GM21367 (cell line): ENCODE measurements around the gene RRP1.

Experiments used
- ATAC-seq: cut with Tn5 transposase; IDR thresholded peaks from one replicate; pipeline ENCODE4 v1.9.1; 2021; ENCODE audit not compliant: unreplicated experiment

The RRP1 gene

DNA sequence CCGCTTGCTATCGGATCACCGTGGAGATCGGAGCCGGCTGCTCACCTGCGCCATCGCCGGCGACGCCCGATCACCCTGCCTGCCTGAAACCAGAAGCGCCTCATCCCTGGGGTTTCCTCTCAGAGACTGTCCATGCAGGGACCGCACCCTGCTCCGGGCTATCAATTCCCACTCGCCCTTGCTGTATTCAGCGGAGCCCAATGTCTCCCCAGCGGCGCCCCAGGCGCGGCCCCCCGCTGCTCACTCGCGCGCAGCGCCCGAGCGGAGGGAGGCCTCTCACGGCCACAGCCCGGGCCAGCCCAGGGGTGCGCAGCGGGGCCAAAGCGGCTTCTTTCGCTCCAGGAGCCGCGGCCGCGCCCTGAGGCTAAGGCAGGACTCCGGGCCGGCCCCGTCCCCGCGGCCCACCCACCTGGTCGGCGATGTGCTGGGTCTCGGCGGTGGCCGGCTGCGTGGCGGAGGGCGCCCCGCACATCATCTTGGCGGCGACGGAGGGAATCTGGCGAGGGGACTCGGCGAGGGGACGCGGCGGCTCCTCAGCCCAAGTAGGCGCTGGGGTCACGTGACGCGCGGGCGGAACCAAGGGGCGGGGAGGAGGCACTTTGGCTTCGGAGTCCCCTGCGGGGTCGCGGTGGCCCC lies 13.5 kb upstream of the RRP1 start, which contains the start of gene CSTB:
CSTB (minus strand) TSS at position 514 of the 636 bp plus-strand sequence; CDS start at position 475, 39 bp downstream.
- peak; percentile 61 for ATAC-seq

DNA sequence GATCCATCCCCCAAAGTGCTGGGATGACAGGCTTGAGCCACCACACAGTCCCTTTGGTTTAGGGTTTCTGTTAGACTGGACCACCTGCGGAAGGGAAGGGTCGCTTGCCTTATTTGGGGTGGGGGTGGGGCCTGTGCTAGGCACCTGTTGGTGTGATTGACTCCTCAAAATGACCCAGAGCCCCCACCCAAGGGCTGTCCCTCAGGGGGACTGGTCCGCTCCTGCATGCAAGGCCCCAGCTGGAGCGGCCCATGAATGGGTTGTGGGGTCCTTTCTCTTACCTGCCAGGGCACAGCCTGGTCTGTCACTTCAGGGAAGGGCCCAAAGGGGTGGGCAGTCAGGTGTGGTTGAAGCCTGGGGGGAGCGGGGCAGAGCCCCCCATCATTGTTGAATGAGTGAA lies 11.4 kb upstream of the RRP1 start:
- ATAC-seq: no peak

DNA sequence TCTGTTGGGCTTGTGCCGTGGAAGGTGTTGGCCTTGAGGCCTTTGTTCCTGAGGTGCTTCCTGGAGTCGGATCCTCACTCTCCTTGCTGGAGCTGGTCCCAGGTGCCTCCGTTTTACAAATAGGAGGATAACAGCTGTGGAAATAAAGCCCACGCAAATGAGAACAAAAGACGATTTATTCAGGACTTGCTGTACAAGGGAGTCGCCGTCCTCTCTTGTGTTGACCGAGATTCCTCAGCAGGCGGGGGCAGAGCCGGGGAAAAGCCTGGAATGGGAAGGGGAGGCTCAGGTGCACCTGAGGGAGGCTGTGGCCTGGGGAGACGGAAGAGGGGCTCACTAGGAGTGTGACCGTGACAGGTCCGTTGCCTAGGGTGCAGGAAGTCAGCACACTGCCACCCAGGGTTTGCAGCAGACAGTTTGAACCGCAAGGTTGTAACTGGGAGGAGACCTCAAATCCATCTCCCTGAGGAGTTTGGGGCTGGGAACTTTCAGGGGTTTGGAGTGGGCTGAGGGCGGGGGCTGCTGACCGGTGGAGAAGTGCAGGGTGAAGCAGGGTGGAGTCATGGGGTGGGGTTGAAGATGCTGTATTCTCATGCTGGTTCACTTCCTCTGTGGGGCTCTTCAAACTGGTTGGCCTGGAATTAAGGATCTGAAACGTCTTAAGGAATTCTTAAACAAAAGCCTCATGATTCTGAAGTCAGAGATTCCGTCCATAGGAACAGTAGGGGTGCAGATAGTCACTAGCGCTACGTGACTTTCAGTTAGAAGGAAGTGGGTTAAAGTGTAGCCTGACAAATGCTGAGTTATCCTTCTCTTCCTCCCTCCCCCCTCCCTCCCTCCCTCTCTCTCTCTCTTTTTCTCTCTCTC lies 10.7 kb upstream of the RRP1 start:
- no peak for ATAC-seq

DNA sequence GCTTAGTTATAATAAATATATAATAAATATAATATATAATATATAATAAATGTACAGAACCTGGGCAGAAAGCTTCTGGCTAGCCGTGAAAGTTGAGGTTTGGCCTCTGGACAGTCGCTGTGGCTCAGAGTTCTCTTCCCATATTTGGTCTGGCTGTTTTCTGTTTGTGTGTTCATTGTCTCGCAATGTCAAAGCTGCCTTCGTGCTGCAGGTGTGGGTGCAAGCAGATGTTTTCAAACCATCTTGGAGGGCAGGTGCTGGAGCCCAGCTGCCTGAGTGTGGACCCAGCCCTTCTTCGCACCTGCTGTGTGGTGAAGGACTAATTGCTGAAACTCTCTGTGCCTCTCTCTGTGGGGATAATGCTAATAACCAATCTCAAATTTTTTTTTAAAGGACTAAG lies 9.7 kb upstream of the RRP1 start:
- ATAC-seq: no peak

DNA sequence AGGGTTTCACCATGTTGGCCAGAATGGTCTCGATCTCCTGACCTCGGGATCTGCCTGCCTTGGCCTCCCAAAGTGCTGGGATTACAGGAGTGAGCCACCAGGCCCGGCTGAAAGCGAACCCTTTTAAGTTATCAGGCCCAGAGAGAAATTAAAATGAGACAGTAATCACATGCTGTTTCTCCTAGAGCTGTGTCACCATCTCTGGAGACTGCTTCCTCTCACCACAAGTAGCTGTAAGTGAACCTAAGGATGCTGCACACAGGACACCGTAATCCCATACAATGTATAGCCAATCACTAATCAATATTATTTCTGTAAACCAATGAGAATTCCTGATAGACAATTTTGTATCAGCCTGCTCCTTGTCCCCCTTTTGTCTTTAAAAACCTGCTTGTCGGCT lies 7.5 kb upstream of the RRP1 start:
- ATAC-seq: no peak

DNA sequence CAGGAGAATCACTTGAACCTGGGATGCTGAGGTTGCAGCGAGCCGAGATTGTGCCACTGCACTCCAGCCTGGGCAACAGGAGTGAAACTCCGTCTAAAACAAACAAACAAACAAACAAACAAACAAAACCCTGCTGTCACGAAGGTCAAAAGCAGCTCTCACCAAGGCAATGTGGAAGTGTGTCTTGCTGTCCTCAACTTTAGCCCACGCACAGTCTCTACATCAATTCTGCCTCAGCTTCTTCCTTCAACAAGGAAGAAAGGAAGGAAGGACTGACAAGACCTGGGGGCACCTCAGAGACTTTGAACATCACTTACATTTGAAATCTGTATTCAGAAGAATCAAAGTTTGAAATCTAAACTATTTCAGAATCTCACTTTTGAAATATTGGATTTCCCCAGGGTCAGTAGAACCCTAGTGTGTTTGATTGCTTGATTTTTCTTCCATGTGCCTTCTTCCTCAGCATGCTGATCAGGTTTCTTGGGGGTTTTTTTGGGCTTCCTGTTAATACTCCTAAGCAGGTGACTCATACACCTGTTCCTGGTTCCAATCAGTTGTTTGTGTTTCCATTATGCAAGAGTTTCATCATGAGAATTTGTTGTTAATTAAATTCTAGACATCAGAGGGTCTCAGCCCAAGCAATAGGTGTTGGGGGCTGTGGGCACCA lies 6.8 kb upstream of the RRP1 start:
- no peak for ATAC-seq

DNA sequence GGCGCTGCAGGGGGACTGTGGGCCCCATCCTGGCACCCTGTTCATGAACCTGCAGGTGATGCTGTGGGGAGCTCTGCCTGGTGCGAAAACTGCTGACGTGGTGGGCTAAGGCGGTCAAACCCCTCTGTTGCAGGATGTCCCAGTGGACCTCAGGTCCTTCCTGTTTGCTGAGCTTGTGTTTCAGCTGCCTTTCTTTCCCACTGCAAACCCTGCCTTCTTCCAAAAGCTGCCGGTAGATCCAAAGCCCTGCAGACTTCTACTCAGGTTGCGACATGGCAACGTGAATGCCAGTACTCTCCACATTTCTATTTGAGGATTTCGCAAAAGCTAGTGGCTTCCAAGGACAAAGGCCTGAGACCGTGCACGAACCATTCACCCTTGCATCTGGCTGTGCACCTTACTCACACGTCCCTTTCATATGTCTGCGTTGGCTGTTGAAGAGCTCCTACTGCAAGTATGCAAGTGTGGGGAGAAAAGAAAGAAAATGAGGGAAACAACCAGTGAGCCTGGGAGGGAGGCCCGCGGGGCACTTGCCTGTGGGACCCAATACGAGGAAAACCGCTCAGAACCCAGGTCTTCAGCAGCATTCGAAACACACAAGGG lies 6.2 kb upstream of the RRP1 start:
- ATAC-seq: no peak

DNA sequence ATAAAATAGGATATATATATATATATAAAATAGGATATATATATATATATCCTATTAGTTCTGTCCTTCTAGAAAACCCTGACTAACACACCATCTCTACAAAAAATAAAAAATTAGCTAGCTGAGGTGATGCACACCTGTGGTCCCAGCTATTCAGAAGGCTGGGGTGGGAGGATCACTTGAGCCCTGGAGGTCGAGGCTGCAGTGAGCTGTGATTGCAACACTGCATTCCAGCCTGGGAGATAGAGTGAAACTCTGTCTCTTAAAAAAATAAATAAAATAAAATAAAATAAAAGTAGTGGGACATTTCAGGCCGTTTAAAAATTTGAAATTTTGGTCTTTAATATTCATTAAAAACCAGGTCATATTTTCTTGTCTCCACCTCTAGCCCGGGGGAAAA lies 4.2 kb upstream of the RRP1 start:
- ATAC-seq: no peak

DNA sequence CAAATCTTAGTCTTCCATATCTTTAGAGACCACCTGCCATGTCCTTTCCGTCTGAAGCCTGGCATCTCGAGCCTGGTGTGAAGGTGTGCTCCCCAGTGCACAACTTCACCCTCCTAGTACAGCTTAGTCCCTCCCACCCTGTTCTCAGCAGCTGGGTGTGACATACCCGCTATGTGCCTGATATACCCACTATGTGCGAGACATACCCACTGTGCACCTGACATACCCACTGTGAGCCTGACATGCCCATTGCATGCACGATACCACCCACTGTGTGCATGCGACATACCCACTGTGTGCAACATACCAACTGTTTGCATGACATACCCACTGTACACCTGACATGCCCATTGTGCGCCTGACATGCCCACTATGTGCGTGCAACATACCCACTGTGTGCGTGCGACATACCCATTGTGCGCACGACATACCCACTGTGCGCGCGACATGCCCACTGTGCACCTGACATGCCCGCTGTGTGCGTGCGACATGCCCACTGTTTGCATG lies 3.0 kb upstream of the RRP1 start:
- ATAC-seq: no peak

DNA sequence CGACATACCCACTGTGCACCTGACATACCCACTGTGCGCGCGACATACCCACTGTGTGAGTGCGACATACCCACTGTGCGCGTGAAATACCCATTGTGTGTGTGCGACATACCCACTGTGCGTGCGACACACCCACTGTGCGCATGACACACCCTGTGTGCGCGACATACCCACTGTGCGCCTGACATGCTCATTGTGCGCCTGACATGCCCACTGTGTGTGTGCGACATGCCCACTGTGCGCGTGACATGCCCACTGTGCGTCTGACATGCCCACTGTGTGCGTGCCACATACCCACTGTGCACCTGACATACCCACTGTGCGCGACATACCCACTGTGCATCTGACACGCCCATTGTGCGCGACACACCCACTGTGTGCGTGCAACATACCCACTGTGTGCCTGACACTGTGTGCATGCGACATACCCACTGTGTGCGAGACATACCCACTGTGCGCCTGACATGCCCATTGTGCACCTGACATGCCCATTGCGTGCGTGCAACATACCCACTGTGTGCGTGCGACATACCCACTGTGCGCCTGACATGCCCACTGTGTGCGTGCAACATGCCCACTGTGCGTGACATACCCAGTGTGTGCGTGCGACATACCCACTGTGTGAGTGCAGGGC lies 2.5 kb upstream of the RRP1 start:
- ATAC-seq: no peak

DNA sequence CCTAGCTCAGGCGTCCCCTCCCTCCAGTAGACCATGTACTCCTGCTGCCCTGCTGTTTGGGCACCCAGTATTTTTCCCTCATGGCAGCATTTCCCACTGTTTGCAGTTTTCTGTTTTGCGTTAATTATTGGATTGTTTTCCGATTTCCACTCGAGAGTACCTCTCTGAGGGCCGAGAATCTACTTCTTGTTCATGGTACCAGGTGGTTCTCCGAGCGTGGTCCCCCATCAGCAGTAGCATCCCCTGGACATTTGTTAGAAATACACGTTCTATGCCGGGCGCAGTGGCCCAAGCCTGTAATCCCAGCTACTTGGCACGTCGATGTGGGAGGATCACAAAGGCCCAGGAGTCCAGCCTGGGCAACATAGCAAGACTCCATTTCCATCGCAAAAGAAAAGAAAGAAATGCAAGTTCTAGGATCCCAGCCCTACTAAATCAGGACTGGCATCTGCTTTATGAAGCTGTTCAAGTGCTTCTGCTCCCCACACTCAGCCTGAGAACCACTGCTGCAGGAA lies 690 bp downstream of the RRP1 start:
- ATAC-seq: no peak

DNA sequence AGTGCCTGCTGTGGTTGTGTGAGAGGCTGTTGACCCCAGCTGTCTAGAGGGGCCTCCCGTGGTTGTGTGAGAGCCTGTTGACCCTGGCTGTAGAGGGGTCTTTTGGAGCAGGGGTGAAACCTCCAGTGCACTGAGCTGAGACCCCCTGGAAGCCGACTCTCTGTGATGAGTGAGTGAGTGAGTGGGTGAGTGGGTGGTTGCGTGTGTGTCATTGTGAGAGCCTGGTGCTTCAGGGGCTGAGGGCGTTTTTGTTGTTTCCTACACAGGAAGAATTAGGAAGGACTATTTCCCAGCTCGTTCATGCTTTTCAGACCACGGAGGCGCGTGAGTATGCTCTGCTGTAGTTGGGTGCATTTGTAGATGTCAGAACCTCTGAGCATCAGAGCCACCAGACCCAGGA lies 3.0 kb downstream of the RRP1 start:
- ATAC-seq: no peak

DNA sequence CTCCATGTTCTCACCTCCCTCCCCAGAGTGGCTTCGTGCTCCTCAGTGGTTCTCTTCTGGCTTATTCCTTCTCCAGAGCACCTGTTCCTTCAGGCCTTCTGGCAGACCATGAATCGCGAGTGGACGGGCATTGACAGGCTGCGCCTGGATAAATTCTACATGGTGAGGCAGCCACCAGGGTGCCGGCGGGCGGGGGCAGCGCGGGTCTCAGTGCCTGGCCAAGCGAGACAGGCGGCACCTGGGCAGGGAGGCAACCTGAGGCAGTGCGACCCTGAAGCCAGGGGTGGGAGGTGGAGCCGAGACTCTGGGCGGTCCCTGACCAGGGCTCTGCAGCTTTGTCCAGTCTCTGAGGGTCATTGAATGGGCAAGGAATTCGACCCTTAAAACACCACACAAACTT lies 3.9 kb downstream of the RRP1 start:
- no peak for ATAC-seq

DNA sequence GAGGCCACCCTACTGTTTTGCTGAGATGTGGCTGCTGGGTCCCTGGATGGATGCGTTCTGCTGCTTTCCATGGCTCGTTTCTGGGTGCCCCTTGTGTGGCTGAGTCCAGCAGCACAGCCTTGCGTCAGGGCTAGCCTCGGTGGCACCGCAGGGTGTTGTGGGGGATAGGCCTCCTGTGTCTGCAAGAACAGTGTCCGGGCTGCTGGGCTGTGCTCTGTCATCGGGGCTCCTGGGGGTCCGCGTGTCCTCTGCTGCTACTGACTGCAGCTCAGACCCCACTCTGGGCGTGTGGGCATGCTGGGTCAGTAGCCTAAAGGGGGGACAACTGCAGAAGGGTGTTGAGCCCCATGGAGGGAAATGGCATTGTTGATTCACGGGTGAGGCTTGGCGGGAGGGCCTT lies 4.9 kb downstream of the RRP1 start:
- no peak for ATAC-seq

DNA sequence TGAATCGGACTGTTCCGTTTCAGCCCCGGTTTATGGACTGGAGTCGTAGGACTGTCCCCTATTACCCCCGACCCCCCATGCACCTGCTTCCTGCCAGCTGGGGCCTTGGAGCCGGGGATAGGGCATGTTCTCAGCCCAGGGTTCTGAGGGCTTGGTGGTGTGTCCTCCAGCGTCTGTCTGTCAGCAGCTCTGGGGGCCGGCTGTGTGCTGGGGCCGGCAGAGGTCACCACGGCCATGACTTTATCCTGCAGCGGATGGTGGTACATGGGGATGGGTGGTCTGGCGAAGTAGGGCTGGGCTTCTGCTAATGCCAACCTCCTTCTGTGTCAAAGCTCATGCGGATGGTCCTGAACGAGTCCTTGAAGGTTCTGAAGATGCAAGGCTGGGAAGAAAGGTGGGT lies 5.5 kb downstream of the RRP1 start:
- no peak for ATAC-seq

DNA sequence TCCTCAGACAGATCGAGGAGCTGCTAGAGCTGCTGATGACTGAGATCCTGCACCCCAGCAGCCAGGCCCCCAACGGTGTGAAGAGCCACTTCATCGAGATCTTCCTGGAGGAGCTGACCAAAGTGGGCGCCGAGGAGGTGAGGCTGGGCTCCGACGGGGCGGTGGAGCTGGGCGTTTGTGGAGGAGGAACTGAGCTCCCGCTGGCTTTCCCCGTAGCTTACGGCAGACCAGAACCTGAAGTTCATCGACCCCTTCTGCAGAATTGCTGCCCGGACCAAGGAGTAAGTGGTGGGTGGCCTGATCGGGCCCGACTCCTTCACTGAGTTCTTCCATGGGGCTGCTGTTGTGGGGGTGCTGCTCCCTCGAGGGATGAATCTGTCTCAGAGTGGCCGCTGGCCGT lies 8.0 kb downstream of the RRP1 start:
- no peak for ATAC-seq

DNA sequence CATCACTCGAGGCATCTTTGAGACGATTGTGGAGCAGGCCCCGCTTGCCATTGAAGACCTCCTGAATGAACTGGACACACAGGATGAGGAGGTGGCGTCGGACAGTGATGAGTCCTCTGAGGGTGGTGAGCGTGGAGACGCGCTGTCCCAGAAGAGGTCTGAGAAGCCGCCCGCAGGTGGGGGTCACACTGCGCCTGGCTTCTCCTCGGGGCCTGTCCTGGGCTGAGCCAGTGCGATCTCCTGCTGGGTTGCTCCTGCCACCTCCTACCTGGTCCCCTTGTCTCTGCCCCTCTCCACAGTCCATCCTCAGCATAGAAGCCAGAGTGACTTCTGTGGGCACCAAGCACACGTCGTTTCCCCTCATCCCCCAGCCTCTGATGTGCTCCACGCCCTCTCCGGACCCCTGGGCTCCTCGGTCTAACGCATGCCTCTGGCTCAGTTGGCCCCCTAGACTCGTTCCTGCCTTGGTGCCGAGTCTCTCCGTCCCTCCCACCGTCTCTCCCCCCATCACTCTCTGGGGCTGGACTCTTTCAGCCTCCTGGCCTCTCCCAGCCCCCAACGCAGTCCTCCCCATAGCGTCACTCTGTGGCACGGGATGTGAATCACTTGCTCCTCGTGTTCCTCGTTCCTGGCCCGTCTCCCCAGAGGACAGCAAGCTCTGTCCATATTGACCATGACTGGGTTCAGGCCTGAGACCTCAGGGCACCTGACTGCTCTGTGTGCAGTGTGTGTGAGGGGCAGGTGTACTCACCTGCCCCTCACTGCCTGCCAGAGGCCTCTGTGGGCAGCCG lies 8.7 kb downstream of the RRP1 start:
- no peak for ATAC-seq

DNA sequence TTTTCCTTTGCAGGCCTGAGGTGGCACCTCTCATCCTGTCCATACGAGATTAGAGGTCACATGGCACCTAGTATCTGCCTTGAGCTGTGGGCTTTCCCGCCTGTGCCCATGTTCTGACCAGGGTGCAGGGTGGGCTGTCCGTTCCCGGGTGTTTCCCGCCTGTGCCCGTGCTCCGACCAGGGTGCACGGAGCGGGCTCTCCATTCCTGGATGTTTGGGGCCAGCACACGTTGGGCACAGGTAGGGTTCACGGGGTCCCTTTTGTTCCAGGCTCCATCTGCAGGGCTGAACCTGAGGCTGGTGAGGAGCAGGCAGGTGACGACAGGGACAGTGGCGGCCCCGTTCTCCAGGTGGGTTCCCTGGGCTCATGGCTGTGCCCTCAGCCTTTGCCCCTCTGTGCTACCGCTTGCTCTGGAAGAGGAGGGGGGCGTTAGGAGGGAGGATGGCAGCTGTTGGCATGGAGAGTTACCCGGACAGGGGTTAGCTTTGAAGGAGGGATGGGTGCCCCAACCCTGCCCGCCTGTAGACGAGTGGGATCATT lies 10.0 kb downstream of the RRP1 start:
- no peak for ATAC-seq

DNA sequence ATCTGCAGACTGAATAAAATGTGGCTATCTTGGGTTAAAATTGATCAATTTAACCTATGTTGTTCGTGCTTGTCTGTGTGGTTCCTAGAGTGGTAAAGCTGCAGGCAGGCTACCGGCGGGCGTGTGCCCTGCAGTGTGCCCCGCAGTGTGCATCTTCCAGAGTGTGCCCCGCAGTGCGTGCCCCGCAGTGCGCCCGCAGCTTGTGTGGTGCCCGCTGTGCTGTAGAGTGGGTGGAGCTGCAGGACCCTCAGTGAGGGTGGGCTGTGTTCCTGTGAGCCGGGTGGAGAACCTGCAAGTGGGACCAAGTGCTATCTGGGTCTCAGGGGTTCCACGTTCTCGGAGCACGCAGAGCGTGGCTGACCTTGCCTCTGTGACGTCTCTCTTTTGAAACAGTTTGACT lies 10.7 kb downstream of the RRP1 start:
- ATAC-seq: no peak

DNA sequence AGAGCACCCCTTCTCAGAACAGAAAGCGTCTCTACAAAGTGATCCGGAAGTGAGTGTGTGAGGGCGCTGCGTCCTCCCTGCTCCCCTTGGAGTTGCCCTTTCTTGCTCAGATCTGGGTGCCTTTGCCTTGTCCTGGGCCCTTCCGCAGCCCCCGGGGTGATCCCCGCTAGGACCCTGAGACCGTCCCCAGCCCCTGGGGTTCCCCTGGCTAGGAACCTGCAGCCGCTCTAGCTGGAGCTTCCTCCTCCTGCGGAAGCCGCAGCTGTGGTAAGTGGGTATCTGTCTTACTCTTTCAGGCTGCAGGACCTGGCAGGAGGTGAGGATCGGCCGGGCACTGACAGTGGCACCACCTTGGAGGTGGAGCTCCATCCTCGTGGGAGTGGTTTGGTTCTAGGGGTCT lies 11.2 kb downstream of the RRP1 start:
- ATAC-seq: no peak
